Measurements from ENCODE around the gene RELN. TPM values are rescaled to one million over a fixed set of nuclear protein-coding genes. Genes with fewer than 3 reads are reported as not detected.

Gene RELN
- total RNA-seq, 1 experiment from 2014 or later: 0.20 TPM

- no peak for ATAC-seq
- no peaks in the 10 kb centered on the region for H3K9me2 ChIP-seq (ENCODE audit: insufficient read depth)
- ChIA-PET POLR2A (no interaction called here), CTCF (no interaction called here), RAD21 (ENCODE audit: low non-redundant PET in 1 of 2, low total read pairs in 2 of 2, uncharacterized antibody in 2 of 2, unreplicated experiment in 2 of 2) (no interaction called here)
- H3K36me3 ChIP-seq (ENCODE audit: control insufficient read depth in 1 of 2, insufficient read depth in 2 of 2, low read length in 2 of 2): no peaks in the 10 kb centered on the region
- no peaks in the 10 kb centered on the region for H4K20me1 ChIP-seq (ENCODE audit: insufficient read depth)
- H3K4me3 ChIP-seq (replicated peaks in 1 of 2; ENCODE audit: low read depth in 1 of 2, low read length in 2 of 2): no peak overlapping the region
- no peaks in the 10 kb centered on the region for H3K79me2 ChIP-seq (ENCODE audit: insufficient read depth, low read length)
- TF ChIP-seq EGR1 (IDR thresholded peaks at IDR 0.05; ENCODE audit: low read depth) (no peak), MAX (IDR thresholded peaks at IDR 0.05) (no peak), SRF (IDR thresholded peaks at IDR 0.05; ENCODE audit: low read depth) (no peak), ZNF274 (IDR thresholded peaks at IDR 0.05; ENCODE audit: low read depth, low read length) (no peak), SIN3A (IDR thresholded peaks at IDR 0.05; ENCODE audit: low read depth) (no peak), POLR2AphosphoS5 (IDR thresholded peaks at IDR 0.05; ENCODE audit: low read depth, low read length) (no peak), SP1 (IDR thresholded peaks at IDR 0.05; ENCODE audit: low read depth) (no peak), CBX3 (IDR thresholded peaks at IDR 0.05; ENCODE audit: low read depth) (no peak), RAD21 (IDR thresholded peaks at IDR 0.05; ENCODE audit: low read depth) (no peak), EZH2phosphoT487 (IDR thresholded peaks at IDR 0.05; ENCODE audit: borderline replicate concordance) (no peak), FOSL1 (IDR thresholded peaks at IDR 0.05; ENCODE audit: low read depth) (no peak), YY1 (IDR thresholded peaks at IDR 0.05; ENCODE audit: extremely low read depth, insufficient replicate concordance, low read depth, low read length) (no peak), ZBTB33 (IDR thresholded peaks at IDR 0.05; ENCODE audit: extremely low read depth, insufficient replicate concordance, low read length) (no peak), REST (IDR thresholded peaks at IDR 0.05; ENCODE audit: low read depth) (no peak), ZFX (IDR thresholded peaks at IDR 0.05) (no peak), POLR2A (IDR thresholded peaks at IDR 0.05; ENCODE audit: borderline replicate concordance, extremely low read depth, insufficient read depth, insufficient read length) (no peak), CEBPB (IDR thresholded peaks at IDR 0.05; ENCODE audit: low read depth) (no peak), ATF3 (IDR thresholded peaks at IDR 0.05) (no peak), ELF1 (IDR thresholded peaks at IDR 0.05; ENCODE audit: borderline replicate concordance, low read depth) (no peak), TCF7L2 (IDR thresholded peaks at IDR 0.05; ENCODE audit: borderline replicate concordance, extremely low read depth, insufficient read depth, insufficient read length) (no peak)
- no peak overlapping the region for H3K27ac ChIP-seq (ENCODE audit: low read depth, low read length)
- no peaks in the 10 kb centered on the region for H3K9me3 ChIP-seq (ENCODE audit: control insufficient read depth in 1 of 2, insufficient read depth in 1 of 2, low read depth in 1 of 2, low read length in 2 of 2)
- H3K9ac ChIP-seq (ENCODE audit: low read length): no peak overlapping the region
- intact Hi-C loops (cut with micrococcal nuclease): no loop called here
- no peaks in the 10 kb centered on the region for H3K4me1 ChIP-seq (ENCODE audit: control insufficient read depth in 1 of 2, insufficient read depth in 2 of 2, low read length in 2 of 2)
- no TSS peak for BruUV-seq (replicated peaks)
- H3K4me2 ChIP-seq (ENCODE audit: low read length): no peak overlapping the region
- DNase-seq (ENCODE audit: low read depth, low spot score): no peak
- no peak overlapping the region for H2AFZ ChIP-seq (ENCODE audit: low read depth, low read length, poor library complexity, severe bottlenecking)
- H3K27me3 ChIP-seq (ENCODE audit: insufficient read depth, low read length): peaks cover 51% of the 10 kb centered on the region
Observed at GRCh38 chr7:103866919-103867318, 122.5 kb downstream of the RELN start.

All from HCT116 (cell line).